ENCODE results near the gene ASL. TPM values are rescaled to one million over a fixed set of nuclear protein-coding genes. Genes with fewer than 3 reads are reported as not detected.

Gene ASL
- total and polyA plus RNA-seq, 8 donors = 24.4 to 50.6 (median 27.3) TPM

DNA sequence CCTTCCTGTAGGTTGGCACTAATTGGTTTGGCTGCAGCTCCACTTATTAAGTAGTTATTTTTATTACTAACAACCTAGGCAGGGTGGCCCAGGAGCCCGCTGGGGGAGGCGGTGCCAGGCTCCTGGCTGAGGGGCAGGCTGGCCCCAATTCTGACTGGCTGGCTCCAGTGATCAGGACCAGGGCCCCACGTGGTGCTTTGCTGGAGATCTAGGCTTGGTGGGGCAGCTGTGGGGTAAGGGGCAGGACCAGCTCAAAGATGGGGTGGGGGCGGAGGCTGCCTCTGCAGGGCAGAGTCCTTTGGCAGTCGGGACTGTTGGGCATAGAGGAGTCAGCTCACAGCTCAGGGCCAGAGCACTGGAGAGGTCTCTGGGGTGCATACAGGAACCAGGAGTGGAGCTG lies 2.4 kb downstream of the ASL start:
- no peak overlapping the region for H3K27ac ChIP-seq
- intact Hi-C loops (cut with DNase I) = no loop called here
- ATAC-seq = no peak
- no peaks in the 10 kb centered on the region for H3K27me3 ChIP-seq
- no peaks in the 10 kb centered on the region for H3K9me3 ChIP-seq
- peaks cover 0 to 33% of the 10 kb centered on the region in 2 donors for H3K36me3 ChIP-seq
- peaks cover 10 to 27% of the 10 kb centered on the region in 2 donors for H3K4me1 ChIP-seq
- H3K4me3 ChIP-seq = no peak overlapping the region
- no peak for DNase-seq
- TF ChIP-seq, protein P1, sequence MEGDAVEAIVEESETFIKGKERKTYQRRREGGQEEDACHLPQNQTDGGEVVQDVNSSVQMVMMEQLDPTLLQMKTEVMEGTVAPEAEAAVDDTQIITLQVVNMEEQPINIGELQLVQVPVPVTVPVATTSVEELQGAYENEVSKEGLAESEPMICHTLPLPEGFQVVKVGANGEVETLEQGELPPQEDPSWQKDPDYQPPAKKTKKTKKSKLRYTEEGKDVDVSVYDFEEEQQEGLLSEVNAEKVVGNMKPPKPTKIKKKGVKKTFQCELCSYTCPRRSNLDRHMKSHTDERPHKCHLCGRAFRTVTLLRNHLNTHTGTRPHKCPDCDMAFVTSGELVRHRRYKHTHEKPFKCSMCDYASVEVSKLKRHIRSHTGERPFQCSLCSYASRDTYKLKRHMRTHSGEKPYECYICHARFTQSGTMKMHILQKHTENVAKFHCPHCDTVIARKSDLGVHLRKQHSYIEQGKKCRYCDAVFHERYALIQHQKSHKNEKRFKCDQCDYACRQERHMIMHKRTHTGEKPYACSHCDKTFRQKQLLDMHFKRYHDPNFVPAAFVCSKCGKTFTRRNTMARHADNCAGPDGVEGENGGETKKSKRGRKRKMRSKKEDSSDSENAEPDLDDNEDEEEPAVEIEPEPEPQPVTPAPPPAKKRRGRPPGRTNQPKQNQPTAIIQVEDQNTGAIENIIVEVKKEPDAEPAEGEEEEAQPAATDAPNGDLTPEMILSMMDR (IDR thresholded peaks at IDR 0.05) = no peak

DNA sequence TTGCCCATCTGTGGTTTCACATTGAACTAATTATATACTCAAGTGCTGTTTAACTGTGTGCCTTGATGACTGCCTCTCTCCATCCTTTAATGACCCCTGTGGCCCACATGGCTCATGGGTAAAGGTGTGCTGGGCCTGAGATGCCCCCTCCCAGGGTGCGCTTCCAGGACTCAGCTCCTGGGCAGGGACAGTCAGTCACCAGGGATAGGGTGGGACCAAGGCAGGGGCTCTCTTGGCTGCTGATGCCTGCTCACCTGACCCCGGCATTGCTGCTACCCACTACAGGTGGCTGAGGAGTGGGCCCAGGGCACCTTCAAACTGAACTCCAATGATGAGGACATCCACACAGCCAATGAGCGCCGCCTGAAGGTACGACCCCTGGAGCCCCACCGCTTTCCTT lies 6.5 kb downstream of the ASL start:
- H3K9me3 ChIP-seq = no peaks in the 10 kb centered on the region
- ATAC-seq (no peak), DNase-seq (no peak)
- peaks cover 3 to 12% of the 10 kb centered on the region in 2 donors for H3K4me1 ChIP-seq
- no peak overlapping the region for H3K4me3 ChIP-seq
- intact Hi-C loops (cut with DNase I) = no loop called here
- H3K36me3 ChIP-seq = peaks cover 0 to 73% of the 10 kb centered on the region in 2 donors
- TF ChIP-seq, protein P1 (IDR thresholded peaks at IDR 0.05) = no peak
- H3K27ac ChIP-seq = no peak overlapping the region
- no peaks in the 10 kb centered on the region for H3K27me3 ChIP-seq

DNA sequence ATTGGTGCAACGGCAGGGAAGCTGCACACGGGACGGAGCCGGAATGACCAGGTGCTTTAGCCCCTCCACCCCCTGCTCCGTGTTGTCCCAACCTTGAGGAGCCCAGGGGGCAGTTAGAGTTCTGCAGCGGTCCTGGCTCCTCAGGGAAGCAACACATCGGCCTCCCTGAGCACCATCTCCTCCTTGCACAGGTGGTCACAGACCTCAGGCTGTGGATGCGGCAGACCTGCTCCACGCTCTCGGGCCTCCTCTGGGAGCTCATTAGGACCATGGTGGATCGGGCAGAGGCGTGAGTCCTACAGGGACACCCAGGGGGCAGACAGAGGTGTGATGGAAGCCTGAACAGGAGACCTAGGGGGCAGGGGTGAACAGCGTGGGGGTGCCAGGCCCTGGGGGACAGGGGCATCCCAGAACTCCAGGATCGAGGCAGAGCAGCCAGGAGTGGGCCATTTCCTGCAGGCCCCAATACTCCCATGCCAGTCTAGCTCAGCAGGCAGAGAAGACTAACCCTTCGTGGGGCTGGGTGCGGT lies 7.3 kb downstream of the ASL start:
- Histone ChIP-seq H3K27ac (no peak overlapping the region), H3K9me3 (no peaks in the 10 kb centered on the region), H3K4me3 (no peak overlapping the region), H3K4me1 (peaks cover 3 to 4% of the 10 kb centered on the region in 2 donors), H3K36me3 (peaks cover 0 to 82% of the 10 kb centered on the region in 2 donors), H3K27me3 (no peaks in the 10 kb centered on the region)
- ATAC-seq (no peak), DNase-seq (no peak)
- TF ChIP-seq, protein P1 (IDR thresholded peaks at IDR 0.05) = no peak
- intact Hi-C loops (cut with DNase I) = no loop called here

DNA sequence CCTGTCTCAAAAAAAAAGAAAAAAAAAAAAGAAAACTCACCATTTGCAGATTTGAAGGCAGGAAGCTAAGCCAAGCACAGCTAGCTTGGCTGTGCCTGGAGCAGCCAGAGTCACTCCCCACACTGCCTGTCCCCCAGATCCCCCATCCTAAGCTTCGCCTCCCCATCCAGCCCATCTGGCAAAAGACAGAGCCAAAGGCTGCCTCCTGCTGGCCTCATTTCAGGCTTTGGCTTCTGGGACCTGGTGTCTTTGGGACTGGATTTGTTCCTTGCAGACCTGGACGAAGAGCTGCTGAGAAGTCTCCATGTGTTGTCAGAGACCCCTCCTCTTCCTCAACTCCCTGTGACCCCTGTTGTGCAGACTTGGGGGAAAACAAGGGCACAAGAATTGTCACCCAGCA lies 8.1 kb downstream of the ASL start:
- Histone ChIP-seq H3K4me3 (no peak overlapping the region), H3K9me3 (no peaks in the 10 kb centered on the region), H3K36me3 (peaks cover 0 to 85% of the 10 kb centered on the region in 2 donors), H3K27ac (no peak overlapping the region), H3K4me1 (peaks cover 0 to 3% of the 10 kb centered on the region in 2 donors), H3K27me3 (no peaks in the 10 kb centered on the region)
- no peak for ATAC-seq
- TF ChIP-seq, protein P1 (IDR thresholded peaks at IDR 0.05) = no peak
- DNase-seq = no peak
- intact Hi-C loops (cut with DNase I) = no loop called here

DNA sequence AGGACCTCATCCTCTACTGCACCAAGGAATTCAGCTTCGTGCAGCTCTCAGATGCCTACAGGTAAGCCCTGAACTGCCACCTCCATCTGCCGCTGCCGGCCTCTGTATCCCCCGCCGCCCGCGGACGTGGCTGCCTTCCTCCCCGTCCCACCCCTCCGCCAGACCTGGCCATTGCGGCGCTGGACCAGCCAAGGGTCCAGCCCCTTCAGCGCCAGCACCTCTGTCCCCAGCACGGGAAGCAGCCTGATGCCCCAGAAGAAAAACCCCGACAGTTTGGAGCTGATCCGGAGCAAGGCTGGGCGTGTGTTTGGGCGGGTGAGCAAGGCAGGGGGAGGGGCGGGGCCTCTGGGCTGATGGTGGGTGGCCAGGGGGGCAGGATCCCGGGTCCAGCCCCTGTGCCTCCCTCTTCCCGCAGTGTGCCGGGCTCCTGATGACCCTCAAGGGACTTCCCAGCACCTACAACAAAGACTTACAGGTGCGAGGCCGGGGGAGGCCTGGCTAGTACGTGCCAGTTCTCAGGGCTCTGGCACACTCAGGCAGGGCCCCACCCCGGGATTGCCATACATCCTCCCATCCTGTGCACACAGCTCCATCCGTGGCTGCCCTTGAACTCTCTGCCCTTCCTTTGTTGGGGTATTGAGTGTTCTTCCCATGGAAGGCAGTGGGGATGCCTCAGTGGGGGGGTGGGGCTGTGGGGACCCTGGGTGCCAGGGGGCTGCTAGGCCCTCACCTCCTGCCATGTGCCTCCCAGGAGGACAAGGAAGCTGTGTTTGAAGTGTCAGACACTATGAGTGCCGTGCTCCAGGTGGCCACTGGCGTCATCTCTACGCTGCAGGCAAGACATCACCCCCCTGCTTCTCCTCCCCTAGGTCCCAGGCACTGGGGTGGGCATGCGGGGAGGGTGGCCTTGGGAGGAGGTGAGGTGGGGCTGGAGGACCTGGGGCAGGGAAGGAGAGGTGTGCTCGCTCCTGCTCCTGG lies 13.5 kb downstream of the ASL start:
- ATAC-seq = no peak
- TF ChIP-seq, protein P1 (IDR thresholded peaks at IDR 0.05) = no peak
- Histone ChIP-seq H3K27ac (no peak overlapping the region), H3K36me3 (peaks cover 0 to 75% of the 10 kb centered on the region in 2 donors), H3K4me1 (peaks cover 0 to 3% of the 10 kb centered on the region in 2 donors), H3K9me3 (no peaks in the 10 kb centered on the region), H3K4me3 (no peak overlapping the region), H3K27me3 (no peaks in the 10 kb centered on the region)
- no peak for DNase-seq
- intact Hi-C loops (cut with DNase I) = no loop called here

Data from left lung (tissue), 10 donors.